Right lung (tissue), 5 donors: ENCODE results near the gene KCNMA1. TPM values are rescaled to one million over a fixed set of nuclear protein-coding genes. Genes with fewer than 3 reads are reported as not detected.

ENCODE experiments used
- DNase-seq, 2 donors: peaks; one replicate each; pipeline ENCODE4 v3.0.0-alpha.2; 2013
- polyA plus RNA-seq, 5 donors: library from polyadenylated mRNA; unstranded; fragments of 120-200 nt; gene quantifications; one replicate each; pipeline versions ENCODE4 v1.2.1 to v1.2.3, GENCODE V29; 2013; ENCODE audit warnings: inconsistent platforms in 1 of 5, low replicate concordance in 1 of 5; ENCODE audit not compliant: insufficient read length in 5 of 5, insufficient read depth in 1 of 5

Gene KCNMA1
- polyA plus RNA-seq, 5 donors: 3.8 to 4.6 (median 4.2) TPM

DNA sequence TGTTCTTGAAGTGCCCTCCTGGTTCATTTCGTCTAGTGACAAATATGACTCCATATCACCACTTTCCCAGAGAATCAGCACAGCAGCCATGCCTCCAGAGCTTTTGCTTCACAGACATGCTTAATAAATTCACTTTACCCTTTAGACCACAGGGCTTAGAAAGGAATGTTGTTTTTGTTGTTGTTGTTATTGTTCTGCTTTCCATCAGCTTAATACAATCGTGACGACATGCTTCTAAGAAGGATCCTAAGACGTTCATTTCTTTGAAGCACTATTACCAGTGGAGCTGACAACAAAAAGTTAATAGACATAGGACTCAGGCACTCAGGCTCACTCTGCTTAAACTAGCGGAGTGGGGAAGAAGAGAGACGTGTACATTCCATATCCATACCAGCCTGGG is 418.6 kb downstream of the KCNMA1 start:
- no peak for DNase-seq

DNA sequence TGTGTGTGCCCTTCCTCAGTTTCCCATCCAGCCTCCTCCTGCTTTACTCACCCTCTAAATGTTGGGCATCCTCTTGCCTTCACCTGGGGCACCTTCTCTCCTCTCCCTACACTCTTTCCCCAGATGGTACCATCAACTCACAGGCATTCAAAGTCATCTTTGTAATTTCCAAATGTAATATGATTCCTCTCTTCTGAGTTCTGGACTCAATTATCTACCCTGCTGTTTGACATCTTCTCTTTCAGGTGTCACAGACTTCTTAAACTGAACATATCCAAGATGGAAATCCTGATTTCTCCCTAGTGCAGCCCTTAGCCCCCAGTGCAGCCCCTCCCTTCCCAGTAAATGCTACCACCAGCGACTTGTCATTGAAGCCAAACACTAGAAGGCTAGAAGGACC is 422.8 kb downstream of the KCNMA1 start:
- DNase-seq: no peak

DNA sequence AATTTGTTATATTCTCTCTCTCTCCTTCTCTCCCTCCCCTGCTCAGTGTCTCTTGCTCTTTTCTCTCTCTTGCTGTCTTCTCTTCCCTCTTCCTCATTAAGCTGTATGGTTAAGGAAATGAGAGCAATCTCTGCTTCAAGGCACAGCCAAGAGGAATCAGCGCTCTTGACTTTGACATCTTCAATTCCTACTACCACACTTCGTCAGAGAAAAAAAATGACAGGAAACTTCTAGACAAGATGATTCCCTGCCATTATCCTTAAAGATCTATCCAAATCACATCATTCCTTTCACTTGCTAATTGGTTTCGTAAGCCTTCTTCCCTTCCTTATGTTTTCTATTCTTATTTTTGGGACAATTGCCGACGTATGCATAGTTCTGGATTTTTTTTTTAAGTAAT is 425.0 kb downstream of the KCNMA1 start:
- peak; percentile 35 to 47 for DNase-seq

DNA sequence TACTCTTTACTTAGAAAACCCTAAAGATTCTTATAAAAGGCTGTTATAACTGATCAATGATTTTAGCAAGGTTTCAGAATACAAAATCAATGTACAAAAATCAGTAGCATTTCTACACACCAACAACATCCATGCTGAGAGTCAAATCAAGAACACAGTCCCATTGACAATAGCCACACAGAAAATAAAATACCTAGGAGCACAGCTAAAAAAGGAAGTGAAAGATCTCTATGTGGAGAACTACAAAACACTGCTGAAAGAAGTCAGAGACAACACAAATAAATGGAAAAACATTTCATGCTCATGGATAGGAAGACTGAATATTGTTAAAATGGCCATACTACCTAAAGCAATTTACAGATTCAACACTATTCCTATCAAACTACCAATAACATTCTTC is 427.0 kb downstream of the KCNMA1 start:
- no peak for DNase-seq

DNA sequence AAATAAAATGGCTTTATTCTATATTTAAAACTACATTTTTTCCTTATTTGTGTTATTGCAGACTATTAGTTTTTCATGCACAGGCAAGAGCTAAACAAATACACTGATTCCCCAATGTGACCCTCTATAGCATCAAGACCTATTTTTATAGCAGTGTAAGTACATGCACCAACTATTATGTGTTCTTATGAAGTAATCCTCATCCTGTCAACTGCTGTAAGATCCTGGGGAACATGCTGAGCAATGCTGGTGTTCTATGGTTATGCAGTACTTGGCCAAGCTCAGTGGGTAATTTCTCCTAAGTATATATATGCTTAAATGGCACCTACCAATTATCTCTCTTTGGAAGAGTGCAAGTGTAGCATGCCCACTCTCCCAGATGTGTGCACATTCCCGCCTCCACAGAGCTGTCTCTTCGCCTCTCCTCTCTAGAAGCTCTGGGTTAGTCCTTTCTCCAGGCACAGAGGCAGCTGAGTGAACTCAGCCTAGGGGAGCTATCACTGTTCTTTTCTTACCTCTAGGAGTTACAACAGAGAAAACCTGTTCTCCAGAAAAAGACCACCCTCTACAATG is 428.8 kb downstream of the KCNMA1 start:
- no peak for DNase-seq

DNA sequence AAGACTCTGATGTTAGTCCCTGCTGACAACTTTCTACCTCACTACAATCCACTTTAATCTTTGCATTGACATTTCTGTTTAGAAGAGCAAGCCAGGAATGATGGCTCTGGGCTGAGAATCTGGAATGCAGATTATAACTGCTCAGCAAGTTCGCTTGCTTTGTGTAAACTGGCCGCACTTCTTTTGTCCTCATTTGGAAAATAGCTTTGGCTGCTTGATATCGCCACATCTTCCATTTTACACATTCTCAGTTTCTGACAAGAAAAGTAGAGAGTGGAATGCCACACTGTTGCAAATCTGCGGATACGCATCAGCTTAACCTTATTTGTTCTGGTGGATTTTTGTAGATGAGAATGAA is 429.8 kb downstream of the KCNMA1 start:
- DNase-seq: no peak

DNA sequence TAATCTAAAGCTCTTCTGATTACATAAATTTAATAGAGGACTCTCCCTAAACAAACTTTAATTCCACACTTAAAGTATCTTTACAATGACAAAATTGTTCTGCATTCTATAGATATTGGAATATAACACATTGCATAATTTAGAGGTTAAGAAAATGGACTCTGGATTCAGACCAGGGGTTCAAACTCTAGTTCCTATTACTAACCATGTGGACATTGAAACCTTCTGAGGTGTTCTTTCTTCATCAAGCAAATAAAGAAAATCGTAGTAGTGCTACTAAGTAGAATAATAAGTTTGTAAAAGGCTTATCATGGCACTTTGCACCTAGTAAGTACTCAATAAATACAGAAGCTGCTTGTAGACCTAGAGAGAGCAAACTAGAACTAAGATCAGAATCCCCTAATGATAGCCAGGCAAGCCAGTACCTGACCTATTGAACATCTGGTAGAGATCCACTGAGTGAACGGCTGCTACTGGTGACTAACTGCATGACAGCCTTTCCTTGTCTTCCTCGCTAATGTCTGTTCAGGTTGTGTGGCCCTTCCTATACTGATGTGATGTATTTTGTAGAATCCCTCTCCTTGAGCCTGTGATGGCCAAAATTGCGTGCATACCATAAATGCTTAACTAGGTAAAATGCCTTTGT is 430.3 kb downstream of the KCNMA1 start:
- DNase-seq: no peak

DNA sequence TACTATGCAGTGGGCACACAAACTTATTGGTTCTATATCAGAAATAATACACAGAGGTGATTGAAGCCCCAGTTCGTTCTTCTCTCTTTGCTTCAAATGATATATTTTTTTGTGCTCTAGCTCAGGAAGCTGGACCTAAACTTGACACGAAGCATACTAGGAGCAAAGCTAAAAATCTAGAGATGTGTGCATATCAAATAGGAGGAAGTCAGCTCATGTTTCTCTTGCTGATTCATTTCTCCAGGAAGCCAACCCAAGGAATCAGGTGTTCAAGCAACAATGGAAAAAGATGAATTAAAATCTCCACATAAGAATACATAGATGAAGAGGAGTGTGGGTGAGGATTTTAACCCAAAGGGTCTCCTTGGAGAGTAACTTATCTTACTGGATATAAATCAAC is 432.5 kb downstream of the KCNMA1 start:
- no peak for DNase-seq

DNA sequence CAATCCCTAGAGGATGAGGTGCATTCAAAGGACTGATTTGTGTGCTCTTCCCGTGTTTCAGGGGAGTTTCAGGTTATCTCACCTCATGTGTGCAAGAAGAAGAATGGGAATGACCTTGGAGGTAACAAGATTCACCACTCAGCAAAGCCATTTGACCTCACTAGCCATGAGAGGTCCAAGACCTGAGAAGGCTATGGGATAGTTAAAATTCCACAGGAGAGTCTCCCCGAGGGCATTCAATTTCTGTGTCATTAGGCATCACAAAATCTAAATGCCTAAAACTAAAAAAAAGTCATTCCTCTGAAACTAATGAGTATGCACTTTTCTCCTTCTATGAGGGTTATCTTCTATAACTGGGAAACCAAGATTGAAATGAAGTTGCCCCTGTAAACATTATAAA is 433.4 kb downstream of the KCNMA1 start:
- no peak for DNase-seq

DNA sequence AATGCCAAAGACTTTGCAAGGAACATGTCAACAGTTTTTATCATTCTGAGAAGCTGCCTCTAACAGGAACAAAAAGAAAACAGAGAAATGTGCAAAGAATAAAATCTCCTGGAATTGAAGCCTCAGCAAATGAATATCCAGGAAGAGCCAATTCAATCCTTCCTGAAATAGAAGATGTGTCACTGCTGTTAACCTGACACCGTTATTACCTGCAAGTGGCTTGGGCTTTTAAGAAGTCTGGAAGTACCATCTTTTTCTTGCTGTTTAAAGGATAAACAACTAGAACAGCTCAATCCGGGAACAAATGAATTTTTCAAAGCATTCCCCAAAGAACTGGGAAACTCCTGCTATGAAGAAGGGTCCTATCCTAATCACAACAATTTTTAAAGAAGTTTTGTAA is 434.8 kb downstream of the KCNMA1 start:
- no peak for DNase-seq

DNA sequence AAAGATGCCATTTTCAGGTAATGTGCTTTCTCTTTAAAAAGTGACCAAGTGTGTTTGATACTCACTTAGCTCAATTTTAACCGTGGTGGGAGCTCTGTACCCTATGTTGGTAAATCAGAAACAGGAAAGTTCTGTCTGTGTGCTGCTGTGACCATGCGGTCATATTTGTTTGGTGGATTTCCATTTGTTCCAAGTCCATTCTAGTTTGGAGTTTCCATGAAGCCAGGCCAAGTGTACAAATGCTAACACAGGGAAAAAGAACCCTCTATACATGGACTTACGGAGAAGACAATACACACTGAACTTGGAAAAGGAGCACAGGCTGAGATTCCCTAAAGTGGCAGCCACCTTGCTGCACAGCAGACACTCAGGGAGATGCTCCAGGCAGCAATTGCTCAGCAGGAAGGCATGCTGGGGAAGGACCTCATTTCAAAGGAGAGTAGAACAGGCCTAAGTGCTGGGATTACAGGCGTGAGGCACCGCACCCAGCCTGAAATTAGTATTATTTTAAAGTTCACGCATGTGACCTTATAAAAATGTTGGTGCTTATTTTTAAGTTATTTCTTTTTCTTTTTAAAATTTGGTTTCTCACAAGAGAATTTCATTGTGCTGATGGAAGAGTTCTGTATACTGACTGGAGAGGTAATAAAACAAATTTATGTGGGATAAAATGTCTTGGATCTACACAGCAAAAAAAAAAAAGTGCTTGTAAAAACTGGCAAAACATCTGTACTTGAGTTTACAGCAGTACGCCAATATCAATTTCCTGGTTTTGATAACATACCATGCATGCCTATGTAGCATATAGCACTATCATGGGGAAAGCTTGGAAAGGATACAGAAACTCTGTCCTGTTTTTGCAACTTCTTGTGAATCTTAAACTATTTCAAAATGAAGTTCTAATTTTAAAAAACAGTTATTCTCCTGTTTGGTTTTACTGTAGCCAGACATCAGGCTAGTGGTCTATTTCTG is 436.2 kb downstream of the KCNMA1 start:
- DNase-seq: no peak

DNA sequence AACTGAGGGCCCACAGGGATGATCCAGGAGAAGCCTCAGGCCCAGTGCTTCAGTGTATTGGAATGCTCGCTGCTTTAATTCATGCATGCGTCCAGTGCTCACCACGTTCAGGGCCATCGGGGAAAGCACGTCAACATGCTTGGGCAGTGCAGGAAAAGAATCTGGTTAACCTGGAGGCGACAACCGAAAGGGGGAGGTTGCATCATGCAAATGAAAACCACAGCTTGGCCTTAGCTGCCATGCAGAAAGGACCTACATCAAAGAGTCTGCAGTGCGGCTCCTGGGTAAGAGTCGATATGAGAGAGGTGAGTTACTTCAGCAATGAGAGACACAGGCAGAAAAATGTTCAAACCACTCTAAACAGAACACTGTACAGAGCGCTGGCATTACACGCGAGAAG is 440.1 kb downstream of the KCNMA1 start:
- DNase-seq: no peak

DNA sequence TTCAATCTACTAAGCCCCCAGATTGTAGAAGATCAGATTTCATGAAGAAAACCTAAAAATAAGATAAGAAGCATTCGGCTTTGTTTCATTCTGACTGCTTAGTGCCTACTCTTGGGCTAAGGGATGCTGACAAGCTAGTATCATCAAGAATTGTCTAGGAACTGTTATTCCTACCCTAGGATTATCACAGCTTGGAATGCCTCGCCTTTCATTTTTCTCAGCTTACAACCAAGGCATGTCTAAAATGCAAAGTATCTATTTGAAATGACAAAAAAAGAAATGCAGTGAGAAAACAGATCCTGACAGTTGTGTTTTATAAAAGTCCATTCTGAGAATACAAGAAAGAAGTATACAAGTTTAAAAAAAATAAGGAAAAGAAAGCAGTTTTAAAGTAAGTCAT is 441.0 kb downstream of the KCNMA1 start:
- DNase-seq: no peak

DNA sequence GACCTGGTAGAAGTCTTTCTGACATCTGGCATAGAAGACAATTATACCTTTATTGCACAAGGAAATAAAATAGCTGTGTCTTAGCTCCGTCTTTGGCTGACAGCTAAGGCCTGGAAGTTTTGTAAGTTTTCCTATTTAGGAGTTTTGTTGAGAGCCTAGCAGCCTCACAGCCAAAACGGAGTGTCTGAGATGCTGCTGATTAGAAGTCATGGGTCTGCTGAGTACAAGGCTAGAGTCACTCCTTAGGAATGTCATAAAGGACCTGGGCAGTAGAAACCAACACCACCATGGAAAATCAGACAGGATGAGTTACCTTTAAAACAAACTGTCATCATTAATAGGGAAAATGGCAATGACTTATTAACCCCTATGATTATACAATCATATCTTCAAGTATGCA is 442.5 kb downstream of the KCNMA1 start:
- no peak for DNase-seq

DNA sequence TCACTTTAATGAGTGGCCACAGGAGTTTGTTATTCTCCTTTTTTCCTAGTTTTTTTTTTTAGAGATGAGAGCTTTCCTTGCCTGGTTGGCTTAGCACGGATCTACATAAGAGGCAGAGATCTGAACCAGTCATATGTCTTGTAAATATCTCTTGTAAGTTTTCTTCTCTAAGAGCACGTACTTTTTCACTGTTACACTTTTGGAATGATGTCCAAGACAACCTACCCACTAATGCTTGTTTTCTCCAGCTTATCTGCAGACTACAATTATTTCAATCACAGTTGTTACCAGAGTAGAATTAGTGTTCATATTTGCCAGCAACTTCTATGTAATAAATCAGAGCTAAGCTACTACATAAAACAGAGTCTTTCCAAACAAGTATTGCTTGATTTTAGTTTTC is 444.6 kb downstream of the KCNMA1 start:
- DNase-seq: no peak

DNA sequence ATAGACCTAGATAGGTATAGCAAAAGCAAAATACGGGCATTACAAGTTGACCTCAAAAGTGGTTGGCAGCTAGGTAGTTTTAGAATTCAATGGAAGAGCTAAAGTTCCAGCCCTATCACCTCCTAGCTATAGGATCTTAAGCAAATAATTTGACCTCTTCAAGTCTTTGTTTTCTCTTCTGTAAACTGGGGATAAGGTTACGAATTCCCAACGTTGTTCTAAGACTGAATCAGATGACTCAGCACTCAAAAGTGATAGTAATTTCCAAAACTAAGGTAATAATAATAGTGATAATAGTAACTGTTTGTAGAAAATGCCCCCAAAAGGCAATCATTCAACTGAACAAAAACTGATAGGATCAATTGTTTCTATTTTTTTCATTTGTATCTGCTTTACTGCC is 445.2 kb downstream of the KCNMA1 start:
- DNase-seq: no peak

DNA sequence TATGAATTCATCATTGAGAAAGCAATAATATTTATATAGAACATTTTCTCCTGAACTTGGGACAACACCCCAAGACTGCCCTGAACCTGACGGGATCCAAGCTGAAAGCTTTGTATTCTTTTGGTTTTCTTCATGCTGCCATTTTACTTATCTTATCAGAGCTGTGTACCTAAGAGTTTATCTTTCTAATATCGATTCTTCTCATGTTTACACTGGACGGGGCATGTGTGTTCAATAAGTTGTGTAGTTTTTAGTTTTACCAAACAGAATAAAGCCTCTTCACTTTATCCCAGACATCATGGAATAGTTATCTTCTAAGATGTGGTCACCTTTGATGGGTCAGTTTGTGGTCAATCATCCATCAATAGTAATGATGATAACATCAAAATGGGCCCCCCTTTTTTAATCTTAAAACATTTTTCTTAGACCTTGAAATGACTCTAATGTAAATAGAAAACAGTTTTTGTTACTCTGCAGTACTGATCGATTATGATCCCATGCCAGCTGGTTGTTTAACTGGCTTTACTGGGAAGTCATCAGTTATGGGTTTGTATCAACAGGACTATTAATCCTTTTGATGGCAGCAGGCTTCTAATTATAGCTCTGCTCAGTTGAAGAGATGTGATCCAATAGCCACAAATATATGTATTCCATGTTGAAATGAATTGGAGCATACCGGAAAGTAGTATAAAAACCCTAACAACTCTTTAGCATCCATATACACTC is 446.1 kb downstream of the KCNMA1 start:
- no peak for DNase-seq

DNA sequence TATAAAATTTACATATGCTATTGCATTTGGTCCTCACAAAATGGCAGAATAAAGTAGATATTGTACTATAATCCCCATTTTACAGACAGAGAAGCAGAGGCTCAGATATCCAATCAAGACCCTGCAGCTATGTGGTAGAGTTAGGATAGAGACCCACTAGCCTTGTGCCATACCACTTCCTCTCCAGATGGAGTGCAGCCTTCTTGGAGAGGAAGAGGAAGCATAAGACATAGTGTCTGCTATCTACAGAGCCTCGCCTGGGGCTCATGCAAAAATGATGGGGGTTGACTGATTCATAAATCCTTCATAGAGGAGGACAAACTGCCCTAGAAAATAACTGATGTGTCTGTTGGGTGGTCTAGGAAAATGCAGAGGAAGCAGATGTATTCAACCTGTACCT is 447.3 kb downstream of the KCNMA1 start:
- DNase-seq: no peak

DNA sequence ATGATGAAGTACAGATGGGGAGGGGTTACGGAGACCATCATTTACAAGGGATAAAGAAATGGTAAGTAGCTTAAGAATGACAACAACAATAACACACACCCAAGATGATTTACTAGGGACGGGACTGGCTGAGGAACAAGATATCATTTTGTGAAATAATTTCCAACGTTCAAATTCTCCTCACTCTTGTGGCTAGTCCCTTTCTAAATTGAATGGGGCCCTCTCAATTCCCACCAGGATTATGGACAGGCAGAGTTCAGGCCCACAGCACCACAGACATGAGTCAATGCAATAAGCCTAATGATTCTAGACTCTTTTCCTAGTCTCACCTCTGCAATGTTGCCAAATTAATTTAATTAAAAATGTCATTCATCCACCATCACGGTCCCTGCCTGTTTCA is 448.1 kb downstream of the KCNMA1 start:
- no peak for DNase-seq

DNA sequence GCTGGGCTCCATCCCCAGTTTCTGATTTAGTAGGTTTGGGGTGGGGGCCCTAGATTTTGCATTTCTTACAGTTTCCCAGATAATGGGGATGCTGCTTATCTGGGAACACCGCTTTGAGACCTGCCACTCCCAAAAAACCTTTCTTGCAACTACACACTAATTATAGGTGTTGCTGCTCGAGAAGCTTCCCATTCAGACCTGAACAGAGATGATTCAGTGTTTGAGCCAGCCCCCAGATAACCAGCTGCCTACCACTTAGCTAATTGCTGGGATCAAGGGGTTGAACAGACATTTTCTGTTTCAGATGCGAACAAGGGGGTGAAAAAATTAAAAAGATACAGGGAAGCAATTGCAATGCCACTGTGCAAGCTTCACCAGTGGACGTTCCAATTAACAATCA is 448.5 kb downstream of the KCNMA1 start:
- no peak for DNase-seq

DNA sequence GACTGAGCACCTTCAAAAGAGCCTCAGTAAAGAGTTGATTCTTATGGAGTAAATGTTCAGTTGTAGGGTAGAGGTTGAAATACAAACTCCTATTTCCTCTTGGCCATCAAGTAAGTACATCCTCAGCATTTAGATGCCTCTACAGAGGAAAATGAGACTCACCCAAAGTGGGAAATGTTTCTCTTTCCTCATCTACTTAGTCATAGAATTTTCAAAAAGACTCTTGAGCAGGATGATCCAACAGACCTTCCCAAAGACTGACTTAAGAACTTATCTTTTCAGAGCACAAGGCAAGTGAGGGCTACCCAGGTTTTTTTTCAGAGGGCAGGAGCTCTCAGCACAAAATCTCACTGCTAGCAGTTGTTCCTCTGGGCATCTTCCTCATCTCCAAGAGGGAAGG is 449.1 kb downstream of the KCNMA1 start:
- no peak for DNase-seq

DNA sequence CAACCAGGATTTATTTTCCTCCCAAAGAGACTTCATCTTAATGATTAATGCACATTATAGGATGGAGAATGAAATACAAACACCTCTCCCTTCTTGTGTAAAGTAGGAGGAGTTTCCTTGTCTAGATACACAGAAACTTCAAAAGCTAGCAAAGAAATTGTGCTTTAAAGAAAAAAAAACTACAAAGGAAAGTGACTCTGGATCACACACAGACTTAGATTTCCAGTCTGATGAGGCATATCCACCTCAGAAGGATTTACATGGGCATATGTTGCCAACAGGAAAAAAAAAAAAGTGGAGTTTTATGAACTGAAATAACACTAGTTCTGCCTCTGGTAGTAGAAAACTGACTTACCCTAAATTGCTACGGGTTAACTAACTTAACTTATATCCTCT is 449.6 kb downstream of the KCNMA1 start:
- DNase-seq: no peak
